Panc1 (cell line): ENCODE measurements around the gene TTLL11. TPM values are rescaled to one million over a fixed set of nuclear protein-coding genes. Genes with fewer than 3 reads are reported as not detected.

Source experiments
- ATAC-seq: fragments of 200-7000 bp; cut with Tn5 transposase; 2 replicates; pipeline ENCODE4 v1.9.1; 2020; ENCODE audit warnings: mild to moderate bottlenecking, moderate library complexity
- BruUV-seq: library from RNA; stranded (reverse); fragments of 400-500 nt; replicated peaks from 2 replicates; lab custom pipeline; 2021; lab: Mats Ljungman, UMichigan
- CTCF ChIA-PET: fragments of 300-600 bp; sonication (Branson Sonifier 250); formaldehyde crosslinking; loops from one replicate; lab custom pipeline; 2022; ENCODE audit warnings: antibody characterized with exemption; lab: Charles Lee
- POLR2A ChIA-PET: fragments of 300-600 bp; sonication (Branson Sonifier 250); formaldehyde crosslinking; loops from one replicate; lab custom pipeline; 2022; ENCODE audit warnings: antibody characterized with exemption; lab: Charles Lee
- DNase-seq: peaks from one replicate; pipeline ENCODE4 v3.0.0-alpha.2; 2010; ENCODE audit warnings: low read depth, low spot score
- H3K27ac ChIP-seq: 2 replicates; pipeline ENCODE4 v1.5.1; 2011; ENCODE audit warnings: mild to moderate bottlenecking, low read length, inconsistent platforms
- H3K27me3 ChIP-seq: fragments of 200-500 bp; sonication (Bioruptor generic); 2 replicates; pipeline ENCODE4 v1.6.0; 2014; ENCODE audit warnings: low read length, inconsistent platforms; ENCODE audit not compliant: control insufficient read depth, insufficient read depth
- H3K36me3 ChIP-seq: fragments of 200-500 bp; sonication (Bioruptor generic); 2 replicates; pipeline ENCODE4 v1.5.1; 2014; ENCODE audit warnings: inconsistent platforms, mild to moderate bottlenecking, low read length, moderate library complexity; ENCODE audit not compliant: control insufficient read depth, insufficient read depth
- H3K4me1 ChIP-seq: 2 replicates; pipeline ENCODE4 v1.5.1; 2011; ENCODE audit warnings: inconsistent platforms, mild to moderate bottlenecking, low read length, moderate library complexity; ENCODE audit not compliant: control insufficient read depth, insufficient read depth
- H3K4me3 ChIP-seq, 2 experiments: 2 replicates each; pipeline ENCODE4 v1.5.1; 2011 to 2012; ENCODE audit warnings: low read depth in 2 of 2, low read length in 2 of 2, mild to moderate bottlenecking in 2 of 2, inconsistent platforms in 1 of 2, moderate library complexity in 1 of 2
- H3K9me3 ChIP-seq: fragments of 200-500 bp; sonication (Bioruptor generic); 2 replicates; pipeline ENCODE4 v1.5.1; 2014; ENCODE audit warnings: low read depth, mild to moderate bottlenecking, inconsistent platforms, low read length, moderate library complexity; ENCODE audit not compliant: control insufficient read depth, insufficient read depth
- CTCF ChIP-seq: fragments of 450-650 bp; IDR thresholded peaks from 2 replicates; pipeline ENCODE4 v1.5.1; 2017; ENCODE audit warnings: mild to moderate bottlenecking
- POLR2AphosphoS5 ChIP-seq: IDR thresholded peaks from 2 replicates; pipeline ENCODE4 v1.6.1; 2012; ENCODE audit warnings: mild to moderate bottlenecking, low read depth, low read length, moderate library complexity
- REST ChIP-seq, 2 experiments: IDR thresholded peaks; 2 replicates each; pipeline ENCODE4 v1.6.1; 2011 to 2012; ENCODE audit warnings: low read depth in 2 of 2, control low read depth in 1 of 2, low read length in 1 of 2, mild to moderate bottlenecking in 1 of 2, moderate library complexity in 1 of 2; ENCODE audit not compliant: insufficient read depth in 1 of 2
- SIN3A ChIP-seq: IDR thresholded peaks from 2 replicates; pipeline ENCODE4 v1.6.1; 2012; ENCODE audit warnings: low read depth, mild to moderate bottlenecking, low read length, moderate library complexity, borderline replicate concordance; ENCODE audit not compliant: insufficient read depth
- TCF7L2 ChIP-seq: IDR thresholded peaks from 2 replicates; pipeline ENCODE4 v1.6.1; 2011; ENCODE audit warnings: mild to moderate bottlenecking, low read depth, low read length, inconsistent platforms
- in situ Hi-C: cut with HindIII; loops from 2 replicates; pipeline ENCODE4 v1.10.0; 2016; ENCODE audit warnings: low sequenced_read_pairs, low pct_unique_long_range_greater_than_20kb
- intact Hi-C: fragments of 100-400 bp; cut with micrococcal nuclease; formaldehyde crosslinking; loops from one replicate; pipeline ENCODE4 v1.10.0; 2022; ENCODE audit not compliant: unreplicated experiment
- total RNA-seq: library from RNA; stranded (reverse); gene quantifications from one replicate; pipeline ENCODE4 v1.2.1, GENCODE V29; 2021; ENCODE audit not compliant: unreplicated experiment

The TTLL11 gene
- total RNA-seq, 1 experiment from 2014 or later: 1.1 TPM

- no peaks in the 10 kb centered on the region for H3K9me3 ChIP-seq
- H3K27me3 ChIP-seq: no peaks in the 10 kb centered on the region
- CTCF ChIA-PET: no interaction called here
- no peak overlapping the region for H3K4me3 ChIP-seq
- TF ChIP-seq TCF7L2 (no peak), SIN3A (no peak), POLR2AphosphoS5 (no peak), REST (IDR thresholded peaks at IDR 0.05; ENCODE audit: insufficient read depth in 1 of 2, low read depth in 2 of 2, low read length in 1 of 2) (no peak), CTCF (no peak)
- no peaks in the 10 kb centered on the region for H3K4me1 ChIP-seq
- in situ Hi-C loops (no loop called here), intact Hi-C loops (no loop called here)
- ATAC-seq (no peak), DNase-seq (no peak)
- H3K36me3 ChIP-seq: no peaks in the 10 kb centered on the region
- H3K27ac ChIP-seq: no peak overlapping the region
- BruUV-seq: no TSS peak
- POLR2A ChIA-PET: no interaction called here
Measured at GRCh38 chr9:121952611-121953010, 140.5 kb downstream of the TTLL11 start.

GRCh38 chr9:121950866-121951265, 142.2 kb downstream of the TTLL11 start:
- Histone ChIP-seq H3K36me3 (no peaks in the 10 kb centered on the region), H3K27ac (no peak overlapping the region), H3K27me3 (no peaks in the 10 kb centered on the region), H3K4me3 (no peak overlapping the region), H3K9me3 (no peaks in the 10 kb centered on the region), H3K4me1 (no peaks in the 10 kb centered on the region)
- BruUV-seq: no TSS peak
- no peak for DNase-seq
- CTCF ChIA-PET: no interaction called here
- TF ChIP-seq CTCF (no peak), SIN3A (no peak), REST (IDR thresholded peaks at IDR 0.05; ENCODE audit: insufficient read depth in 1 of 2, low read depth in 2 of 2, low read length in 1 of 2) (no peak), TCF7L2 (no peak), POLR2AphosphoS5 (no peak)
- ATAC-seq: no peak
- in situ Hi-C loops (no loop called here), intact Hi-C loops (no loop called here)
- POLR2A ChIA-PET: no interaction called here
